Mammary microvascular endothelial cell (primary cell): ENCODE measurements around the gene GOT2. TPM values are rescaled to one million over a fixed set of nuclear protein-coding genes. Genes with fewer than 3 reads are reported as not detected.

Experiments used
- total RNA-seq: library from RNA; depleted of rRNA; stranded (reverse); fragments of >200 nt; gene quantifications from 2 replicates; pipeline ENCODE4 v1.2.3, GENCODE V29; 2015

The GOT2 gene
- total RNA-seq = 107 and 110 TPM in 2 replicates

DNA sequence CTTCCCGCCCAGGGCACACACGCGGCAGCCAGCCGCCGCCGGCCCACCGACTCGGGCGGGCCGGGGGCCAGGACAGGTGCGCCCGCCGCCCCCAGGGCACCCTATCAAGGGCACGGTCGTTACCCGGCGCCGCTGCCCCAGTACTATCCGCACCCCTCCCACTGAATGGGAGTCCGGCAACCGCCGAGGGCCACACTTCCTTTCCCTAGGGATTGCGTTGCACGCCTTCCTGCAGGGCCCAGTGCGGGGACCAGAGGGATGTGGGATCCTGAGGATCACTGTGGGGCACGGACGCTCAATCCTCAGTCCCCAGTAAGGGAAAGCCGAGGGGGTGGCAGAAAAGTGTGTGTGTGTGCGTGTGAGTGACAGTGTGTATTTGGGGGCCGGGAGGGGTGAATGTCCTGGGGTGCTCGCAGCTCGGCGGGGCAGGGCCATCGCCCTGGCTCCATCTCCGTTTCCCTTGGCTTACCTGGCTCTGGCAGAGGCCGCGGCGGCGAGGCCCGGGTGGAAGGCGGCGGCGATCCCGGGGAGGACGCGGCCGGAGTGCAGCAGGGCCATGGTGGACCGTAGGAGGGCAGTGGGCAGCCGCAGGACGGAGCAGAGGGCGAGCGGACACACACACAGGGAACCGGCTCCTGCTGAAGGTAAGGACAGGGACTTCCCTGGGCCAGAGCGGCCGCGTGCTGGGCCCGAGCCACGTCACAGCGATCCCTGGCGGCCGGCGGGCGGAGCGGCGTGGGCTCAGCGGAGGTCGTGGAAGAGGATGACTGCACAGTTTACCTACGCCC, at the start of gene GOT2:
Gene GOT2, minus strand, starts transcription at position 646 of the 788 bp plus-strand sequence. Its CDS starts 88 bp downstream, at position 558.

DNA sequence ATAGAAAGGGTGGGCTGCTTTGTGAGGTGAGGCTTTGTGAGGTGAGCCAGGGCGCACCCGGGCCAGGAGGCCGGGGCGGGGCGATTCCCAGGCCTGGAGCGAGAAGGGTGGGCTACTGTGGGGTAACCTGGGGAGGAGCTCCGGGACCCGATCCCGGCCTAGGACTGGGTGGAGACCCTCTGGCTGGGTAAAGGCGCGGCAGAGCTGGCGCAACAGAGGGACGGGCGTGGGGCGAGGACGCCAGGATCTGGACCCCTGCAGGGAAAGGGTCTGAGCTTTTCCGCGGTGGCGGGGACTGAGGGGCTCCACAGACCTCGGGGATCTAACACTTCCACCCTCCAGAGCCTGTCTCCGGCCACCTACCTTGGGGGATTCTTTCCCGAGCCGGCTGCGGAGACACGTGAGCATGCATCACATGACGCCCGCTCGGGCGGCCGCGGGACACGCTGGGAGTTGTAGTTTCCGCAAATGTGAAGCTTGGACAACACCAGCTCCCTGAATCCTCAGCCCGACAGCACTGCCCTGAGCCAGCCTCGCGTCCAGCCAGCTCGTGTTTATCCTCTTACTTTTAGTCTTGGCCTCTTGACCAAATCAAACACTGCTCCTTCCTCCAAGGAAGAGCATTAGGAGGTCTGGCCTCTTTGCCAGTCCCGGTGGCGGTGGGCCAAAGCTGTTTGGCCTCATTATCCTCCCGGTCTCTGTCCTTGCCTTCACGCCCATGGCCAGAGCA, 49.6 kb downstream of the GOT2 start, which contains the start of gene SLC38A7:
Gene SLC38A7, minus strand, starts transcription at position 417 of the 730 bp plus-strand sequence. CDS start 4,644 bp downstream, outside the sequence.

Other genes starting within 250 kb of the GOT2 start
- gene NDRG4, start 234.2 kb downstream of the GOT2 start, total RNA-seq = 29.7 and 30.4 TPM in 2 replicates
- 7.3 and 7.5 TPM in 2 replicates for gene SETD6, start 218.8 kb downstream of the GOT2 start, total RNA-seq
- gene CNOT1, start 104.5 kb downstream of the GOT2 start, total RNA-seq = 78.2 and 82.1 TPM in 2 replicates
- 16.8 and 24.5 TPM in 2 replicates for gene SLC38A7, start 49.5 kb downstream of the GOT2 start, total RNA-seq